ENCODE measurements around the gene ZC3H12A.

ZC3H12A gene

DNA sequence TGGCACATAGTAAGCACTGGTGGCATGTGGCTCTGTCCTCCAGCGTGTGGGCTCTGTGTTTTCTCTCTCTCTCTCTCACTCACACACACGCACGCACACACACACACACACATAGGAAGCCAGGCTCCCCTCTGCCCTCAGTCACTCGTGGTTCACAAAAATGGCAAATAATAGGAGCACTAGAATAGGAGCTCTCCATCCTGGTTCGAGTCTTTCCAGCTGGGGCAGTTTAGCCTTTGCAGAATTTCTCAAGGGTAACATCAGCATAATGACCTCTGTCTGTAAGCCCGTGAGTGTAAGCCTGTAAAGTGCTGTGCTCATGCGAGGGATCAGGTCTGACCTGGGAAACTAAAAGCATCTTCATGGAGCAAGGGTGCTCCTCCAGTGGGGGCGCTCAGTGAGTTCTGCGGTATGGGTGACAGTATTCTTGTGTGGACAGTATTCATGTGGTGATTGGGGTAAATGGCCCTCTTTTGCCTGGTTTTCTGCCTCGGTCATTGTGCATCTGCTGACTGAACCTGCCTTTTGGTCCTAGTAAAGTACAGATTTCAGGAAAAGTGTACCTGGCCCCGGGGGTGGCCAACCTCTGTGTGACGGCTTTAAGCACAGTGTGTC lies 842 bp upstream of the ZC3H12A start:
- Histone ChIP-seq H3K36me3 (ENCODE audit: control insufficient read depth, insufficient read depth, low read length) (no peaks in the 10 kb centered on the region), H3K4me1 (peaks cover 2% of the 10 kb centered on the region), H3K4me3 (ENCODE audit: low read depth, low read length) (peak overlapping the region; percentile 91), H3K79me2 (no peaks in the 10 kb centered on the region), H3K27ac (peak overlapping the region; percentile 49), H3K27me3 (ENCODE audit: control insufficient read depth, insufficient read depth, low read length) (no peaks in the 10 kb centered on the region), H3K4me2 (ENCODE audit: low read length) (peak overlapping the region; percentile 96), H3K9me3 (ENCODE audit: control insufficient read depth, low read length) (no peaks in the 10 kb centered on the region), H3K9ac (no peak overlapping the region), H2AFZ (peak overlapping the region; percentile 90)
- no peak for TF ChIP-seq CTCF (IDR thresholded peaks at IDR 0.05)

DNA sequence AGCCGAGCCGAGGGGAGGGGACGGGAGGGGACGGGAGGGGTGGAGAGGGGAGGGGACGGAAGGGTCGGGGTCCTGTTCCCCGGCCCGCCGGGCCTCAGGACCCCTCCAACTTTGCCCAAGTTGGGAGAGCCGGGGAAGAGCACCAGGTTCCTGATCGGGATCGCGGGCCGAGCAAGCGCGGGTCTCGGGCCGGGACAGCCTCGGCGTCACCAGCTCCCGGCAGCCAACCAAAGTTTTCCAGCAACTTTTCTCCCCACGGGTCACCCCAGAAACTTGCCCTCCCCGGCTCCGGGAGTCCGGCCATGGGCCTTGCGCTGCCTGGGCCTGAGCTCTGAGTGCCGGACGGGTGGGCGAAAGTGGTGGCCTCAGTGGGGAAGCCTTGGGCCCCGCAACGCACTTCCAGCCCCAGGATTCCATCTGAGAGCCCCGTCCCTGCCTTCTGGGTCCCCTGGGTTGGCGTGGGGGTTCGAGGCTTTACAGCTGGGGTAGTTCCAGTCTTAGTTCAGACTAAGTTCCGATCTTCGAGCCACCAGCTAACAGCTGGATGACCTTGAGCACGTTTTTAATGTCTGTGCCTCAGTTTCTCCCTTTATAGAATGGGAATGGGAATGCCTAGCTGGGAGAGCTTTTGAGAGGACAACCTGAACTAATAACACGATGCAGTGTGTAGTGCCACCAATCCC lies 458 bp downstream of the ZC3H12A start:
- H3K4me1 ChIP-seq = peaks cover 2% of the 10 kb centered on the region
- no peak for TF ChIP-seq CTCF (IDR thresholded peaks at IDR 0.05)

GRCh38 chr1:37475380-37476086 lies 1.2 kb downstream of the ZC3H12A start:
- Histone ChIP-seq H3K4me1 (peaks cover 2% of the 10 kb centered on the region), H2AFZ (no peak overlapping the region)
- no peak for TF ChIP-seq CTCF (IDR thresholded peaks at IDR 0.05)

More for the DNA sequence above, 458 bp downstream of the ZC3H12A start:
- Histone ChIP-seq H3K4me2 (ENCODE audit: low read length) (peak overlapping the region; percentile 96), H3K79me2 (no peaks in the 10 kb centered on the region), H3K9ac (no peak overlapping the region), H3K4me3 (ENCODE audit: low read depth, low read length) (peak overlapping the region; percentile 78), H3K36me3 (ENCODE audit: control insufficient read depth, insufficient read depth, low read length) (no peaks in the 10 kb centered on the region), H3K27ac (peak overlapping the region; percentile 2), H3K9me3 (ENCODE audit: control insufficient read depth, low read length) (no peaks in the 10 kb centered on the region), H2AFZ (peak overlapping the region; percentile 90), H3K27me3 (ENCODE audit: control insufficient read depth, insufficient read depth, low read length) (no peaks in the 10 kb centered on the region)

GRCh38 chr1:37476087-37476452 lies 1.7 kb downstream of the ZC3H12A start:
- Histone ChIP-seq H2AFZ (no peak overlapping the region), H3K4me1 (peaks cover 2% of the 10 kb centered on the region), H3K9ac (no peak overlapping the region), H3K9me3 (ENCODE audit: control insufficient read depth, low read length) (no peaks in the 10 kb centered on the region), H3K27me3 (ENCODE audit: control insufficient read depth, insufficient read depth, low read length) (no peaks in the 10 kb centered on the region), H3K4me3 (ENCODE audit: low read depth, low read length) (no peak overlapping the region), H3K36me3 (ENCODE audit: control insufficient read depth, insufficient read depth, low read length) (no peaks in the 10 kb centered on the region), H3K79me2 (no peaks in the 10 kb centered on the region), H3K4me2 (ENCODE audit: low read length) (peak overlapping the region; percentile 96), H3K27ac (no peak overlapping the region)
- TF ChIP-seq CTCF (IDR thresholded peaks at IDR 0.05) = no peak

More at GRCh38 chr1:37475380-37476086, 1.2 kb downstream of the ZC3H12A start:
- Histone ChIP-seq H3K9ac (no peak overlapping the region), H3K27me3 (ENCODE audit: control insufficient read depth, insufficient read depth, low read length) (no peaks in the 10 kb centered on the region), H3K4me3 (ENCODE audit: low read depth, low read length) (peak overlapping the region; percentile 78), H3K9me3 (ENCODE audit: control insufficient read depth, low read length) (no peaks in the 10 kb centered on the region), H3K4me2 (ENCODE audit: low read length) (peak overlapping the region; percentile 96), H3K36me3 (ENCODE audit: control insufficient read depth, insufficient read depth, low read length) (no peaks in the 10 kb centered on the region), H3K27ac (no peak overlapping the region), H3K79me2 (no peaks in the 10 kb centered on the region)
